ENCODE measurements around the gene KLHL2. TPM values are rescaled to one million over a fixed set of nuclear protein-coding genes. Genes with fewer than 3 reads are reported as not detected.

The KLHL2 gene
- total and polyA plus RNA-seq, 2 experiments from 2014 or later, result 8.2 to 21.3 TPM

DNA sequence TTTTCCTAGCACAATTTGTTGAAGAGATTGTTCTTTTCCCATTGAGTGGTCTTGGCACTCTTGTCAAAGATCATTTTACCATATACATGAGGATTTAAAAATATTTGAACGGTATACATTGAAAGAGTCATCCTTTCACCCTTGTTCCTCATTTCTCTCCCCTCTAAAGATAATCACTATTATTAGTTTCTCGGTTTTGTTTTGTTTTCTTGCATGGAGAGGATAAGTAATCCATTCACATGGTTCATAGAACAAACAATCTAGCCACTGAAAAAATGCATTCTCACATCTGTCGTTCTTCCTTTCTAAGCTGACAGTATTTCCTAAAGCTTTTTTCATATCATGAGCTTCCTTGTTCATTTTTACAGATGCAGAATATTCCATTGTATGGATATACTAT lies 80.9 kb downstream of the KLHL2 start:
- H3K36me3 ChIP-seq (replicated peaks; ENCODE audit: insufficient read depth, low read depth), result no peaks in the 10 kb centered on the region

DNA sequence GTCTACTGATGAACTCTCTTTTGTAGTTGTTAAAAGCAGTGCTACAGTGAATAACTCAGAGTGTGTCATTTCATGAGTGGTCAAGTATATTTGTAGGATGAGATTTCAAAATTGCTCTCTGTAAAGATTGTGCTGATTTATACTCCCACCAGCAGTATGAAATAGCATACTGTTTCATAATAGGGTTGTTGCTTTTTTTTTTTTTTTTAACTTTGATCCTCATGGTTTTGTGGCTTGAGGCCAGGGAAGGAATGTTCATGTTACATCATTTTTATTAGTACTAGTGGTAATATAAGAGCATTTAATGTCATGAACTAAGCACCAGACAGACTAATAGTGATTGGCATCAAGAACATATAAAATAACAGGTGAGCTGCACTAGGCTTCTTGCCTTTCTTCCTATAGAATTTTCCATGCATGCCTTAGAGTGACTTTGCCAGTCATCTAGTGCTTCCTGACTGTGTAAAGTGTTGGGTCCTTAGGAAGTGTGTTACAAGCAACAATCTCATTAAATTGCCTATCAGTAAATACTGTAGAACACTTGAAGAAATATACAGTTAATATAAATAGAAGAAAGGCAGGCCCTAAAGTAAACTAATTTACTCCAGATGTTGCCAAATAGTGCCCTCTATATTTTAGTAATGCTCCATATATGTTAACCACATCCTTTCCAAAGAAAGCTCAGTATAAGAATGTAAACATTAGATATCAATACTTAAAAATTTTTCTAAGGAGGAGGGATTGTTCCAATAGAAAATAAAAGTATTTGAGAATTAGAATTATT lies 81.5 kb downstream of the KLHL2 start:
- no peaks in the 10 kb centered on the region for H4K20me1 ChIP-seq (ENCODE audit: insufficient read depth, poor library complexity, severe bottlenecking)
- peaks cover 5% of the 10 kb centered on the region for H3K4me1 ChIP-seq (ENCODE audit: insufficient read depth)
- no peaks in the 10 kb centered on the region for H3K9me2 ChIP-seq (replicated peaks; ENCODE audit: insufficient read depth)
- TF ChIP-seq, protein P1, sequence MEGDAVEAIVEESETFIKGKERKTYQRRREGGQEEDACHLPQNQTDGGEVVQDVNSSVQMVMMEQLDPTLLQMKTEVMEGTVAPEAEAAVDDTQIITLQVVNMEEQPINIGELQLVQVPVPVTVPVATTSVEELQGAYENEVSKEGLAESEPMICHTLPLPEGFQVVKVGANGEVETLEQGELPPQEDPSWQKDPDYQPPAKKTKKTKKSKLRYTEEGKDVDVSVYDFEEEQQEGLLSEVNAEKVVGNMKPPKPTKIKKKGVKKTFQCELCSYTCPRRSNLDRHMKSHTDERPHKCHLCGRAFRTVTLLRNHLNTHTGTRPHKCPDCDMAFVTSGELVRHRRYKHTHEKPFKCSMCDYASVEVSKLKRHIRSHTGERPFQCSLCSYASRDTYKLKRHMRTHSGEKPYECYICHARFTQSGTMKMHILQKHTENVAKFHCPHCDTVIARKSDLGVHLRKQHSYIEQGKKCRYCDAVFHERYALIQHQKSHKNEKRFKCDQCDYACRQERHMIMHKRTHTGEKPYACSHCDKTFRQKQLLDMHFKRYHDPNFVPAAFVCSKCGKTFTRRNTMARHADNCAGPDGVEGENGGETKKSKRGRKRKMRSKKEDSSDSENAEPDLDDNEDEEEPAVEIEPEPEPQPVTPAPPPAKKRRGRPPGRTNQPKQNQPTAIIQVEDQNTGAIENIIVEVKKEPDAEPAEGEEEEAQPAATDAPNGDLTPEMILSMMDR (IDR thresholded peaks at IDR 0.05; ENCODE audit: poor library complexity), result no peak
- TF ChIP-seq EZH2phosphoT487 (IDR thresholded peaks at IDR 0.05; ENCODE audit: low read depth, severe bottlenecking, unreplicated experiment), result no peak
- TF ChIP-seq EZH2 (IDR thresholded peaks at IDR 0.05; ENCODE audit: borderline replicate concordance), result no peak
- H3K4me3 ChIP-seq, result no peak overlapping the region
- no peak overlapping the region for H3K27ac ChIP-seq
- no peaks in the 10 kb centered on the region for H3K79me2 ChIP-seq
- H3K9me3 ChIP-seq (ENCODE audit: low read depth), result no peaks in the 10 kb centered on the region
- no peak for DNase-seq (ENCODE audit: low spot score)
- no peaks in the 10 kb centered on the region for H3K27me3 ChIP-seq
- no peak overlapping the region for H2AFZ ChIP-seq
- H3K4me2 ChIP-seq, result no peak overlapping the region
- no peaks in the 10 kb centered on the region for H3K36me3 ChIP-seq (replicated peaks; ENCODE audit: insufficient read depth, low read depth)

More for the DNA sequence above, 80.9 kb downstream of the KLHL2 start:
- H2AFZ ChIP-seq, result no peak overlapping the region
- no peaks in the 10 kb centered on the region for H3K9me3 ChIP-seq (ENCODE audit: low read depth)
- H3K79me2 ChIP-seq, result no peaks in the 10 kb centered on the region
- no peaks in the 10 kb centered on the region for H3K27me3 ChIP-seq
- no peak overlapping the region for H3K4me2 ChIP-seq
- TF ChIP-seq, protein P1 (IDR thresholded peaks at IDR 0.05; ENCODE audit: poor library complexity), result no peak
- TF ChIP-seq EZH2 (IDR thresholded peaks at IDR 0.05; ENCODE audit: borderline replicate concordance) (no peak), EZH2phosphoT487 (IDR thresholded peaks at IDR 0.05; ENCODE audit: low read depth, severe bottlenecking, unreplicated experiment) (no peak)
- H4K20me1 ChIP-seq (ENCODE audit: insufficient read depth, poor library complexity, severe bottlenecking), result no peaks in the 10 kb centered on the region
- 79% methylated on average over 3 of the region's 3 CpGs for WGBS (ENCODE audit: low lambda C conversion rate, missing lambda C conversion rate)
- H3K27ac ChIP-seq, result no peak overlapping the region
- no peaks in the 10 kb centered on the region for H3K9me2 ChIP-seq (replicated peaks; ENCODE audit: insufficient read depth)
- no peak overlapping the region for H3K4me3 ChIP-seq
- no peak for DNase-seq (ENCODE audit: low spot score)
- H3K4me1 ChIP-seq (ENCODE audit: insufficient read depth), result peaks cover 5% of the 10 kb centered on the region

DNA sequence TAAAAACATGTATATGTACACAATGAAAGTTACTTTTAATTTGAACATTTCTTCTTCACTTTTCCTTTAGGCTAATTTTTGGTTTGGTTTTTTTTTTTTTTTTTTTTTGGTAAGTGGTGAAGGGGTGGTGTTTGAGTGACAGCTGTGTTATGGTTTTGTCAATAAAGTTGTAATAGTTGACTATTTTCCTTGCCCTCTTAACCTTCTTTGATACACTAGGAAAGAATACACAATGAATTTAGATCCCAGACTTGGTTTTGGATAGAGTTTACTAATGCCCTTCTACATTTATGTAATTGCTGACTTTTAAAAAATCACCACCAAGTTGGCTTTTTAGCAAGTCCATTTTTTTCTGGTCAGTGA lies 82.0 kb downstream of the KLHL2 start:
- no peaks in the 10 kb centered on the region for H4K20me1 ChIP-seq (ENCODE audit: insufficient read depth, poor library complexity, severe bottlenecking)
- H3K27ac ChIP-seq, result no peak overlapping the region
- no peak overlapping the region for H2AFZ ChIP-seq

More for the DNA sequence above, 82.0 kb downstream of the KLHL2 start:
- H3K4me2 ChIP-seq, result no peak overlapping the region
- H3K79me2 ChIP-seq, result no peaks in the 10 kb centered on the region
- peaks cover 5% of the 10 kb centered on the region for H3K4me1 ChIP-seq (ENCODE audit: insufficient read depth)
- no peaks in the 10 kb centered on the region for H3K27me3 ChIP-seq
- no peaks in the 10 kb centered on the region for H3K36me3 ChIP-seq (replicated peaks; ENCODE audit: insufficient read depth, low read depth)
- DNase-seq (ENCODE audit: low spot score), result no peak
- no peaks in the 10 kb centered on the region for H3K9me2 ChIP-seq (replicated peaks; ENCODE audit: insufficient read depth)
- no peaks in the 10 kb centered on the region for H3K9me3 ChIP-seq (ENCODE audit: low read depth)
- no peak overlapping the region for H3K4me3 ChIP-seq
- TF ChIP-seq EZH2phosphoT487 (IDR thresholded peaks at IDR 0.05; ENCODE audit: low read depth, severe bottlenecking, unreplicated experiment), result no peak
- TF ChIP-seq, protein P1 (IDR thresholded peaks at IDR 0.05; ENCODE audit: poor library complexity), result no peak
- no peak for TF ChIP-seq EZH2 (IDR thresholded peaks at IDR 0.05; ENCODE audit: borderline replicate concordance)
